ENCODE data around the gene USP36. TPM values are rescaled to one million over a fixed set of nuclear protein-coding genes. Genes with fewer than 3 reads are reported as not detected.
A peak's percentile ranks its signal among the peaks of the same experiment; 100 is the strongest.
"Not testable (repeated sequence)": the region's sequence is repeated elsewhere in the genome, so short reads cannot be mapped to it uniquely, and the experiment has no call there.

USP36 gene
- total RNA-seq, 2 experiments from 2014 or later: 47.2 to 144 TPM

- Histone ChIP-seq H3K9me2 (ENCODE audit: insufficient read depth, low read length) (no peaks in the 10 kb centered on the region), H3K4me3 (ENCODE audit: low read depth, low read length, poor library complexity, severe bottlenecking) (no peak overlapping the region), H3K27ac (ENCODE audit: low read depth, low read length, poor library complexity, severe bottlenecking) (no peak overlapping the region), H3K36me3 (ENCODE audit: insufficient read depth, low read length) (no peaks in the 10 kb centered on the region), H4K20me1 (ENCODE audit: insufficient read depth, low read length) (no peaks in the 10 kb centered on the region), H3K4me1 (ENCODE audit: insufficient read depth, low read length, poor library complexity, severe bottlenecking) (no peaks in the 10 kb centered on the region), H2AFZ (ENCODE audit: low read length) (no peak overlapping the region), H3K4me2 (ENCODE audit: low read length) (no peak overlapping the region), H3K79me2 (ENCODE audit: insufficient read depth, low read depth, low read length) (no peaks in the 10 kb centered on the region), H3K9me3 (ENCODE audit: low read length) (no peaks in the 10 kb centered on the region)
- BruUV-seq (replicated peaks): no TSS peak
- TF ChIP-seq CTCF (conservative IDR thresholded peaks at IDR 0.05; ENCODE audit: low read length) (no peak), EZH2phosphoT487 (IDR thresholded peaks at IDR 0.05; ENCODE audit: borderline replicate concordance, low read depth, low read length) (no peak)
- intact Hi-C loops (cut with micrococcal nuclease; ENCODE audit: unreplicated experiment): no loop called here
- ChIA-PET POLR2A (no interaction called here), CTCF (ENCODE audit: unreplicated experiment) (no interaction called here)
- no peak for DNase-seq (ENCODE audit: low spot score)
Measured at GRCh38 chr17:78868391-78868790, 27.8 kb upstream of the USP36 start.

- H3K9me2 ChIP-seq (ENCODE audit: insufficient read depth, low read length); H4K20me1 ChIP-seq (ENCODE audit: insufficient read depth, low read length); BruUV-seq (replicated peaks); POLR2A ChIA-PET; H3K4me1 ChIP-seq (ENCODE audit: insufficient read depth, low read length, poor library complexity, severe bottlenecking); H3K9me3 ChIP-seq (ENCODE audit: low read length); H3K79me2 ChIP-seq (ENCODE audit: insufficient read depth, low read depth, low read length); H3K36me3 ChIP-seq (ENCODE audit: insufficient read depth, low read length); H2AFZ ChIP-seq (ENCODE audit: low read length); DNase-seq (ENCODE audit: low spot score); H3K4me3 ChIP-seq (ENCODE audit: low read depth, low read length, poor library complexity, severe bottlenecking); intact Hi-C loops (cut with micrococcal nuclease; ENCODE audit: unreplicated experiment); H3K27ac ChIP-seq (ENCODE audit: low read depth, low read length, poor library complexity, severe bottlenecking); H3K4me2 ChIP-seq (ENCODE audit: low read length): not testable (repeated sequence)
- CTCF ChIA-PET (ENCODE audit: unreplicated experiment): interaction anchor here (0.5 kb wide), 1 partner anchor 86 kb away, joined by 3 read pairs; no protein-coding TSS in a partner anchor
Measured at GRCh38 chr17:78867046-78867445, 26.4 kb upstream of the USP36 start.

GRCh38 chr17:78865682-78866390, 25.2 kb upstream of the USP36 start:
- Histone ChIP-seq H3K9me2 (ENCODE audit: insufficient read depth, low read length) (no peaks in the 10 kb centered on the region), H3K4me1 (ENCODE audit: insufficient read depth, low read length, poor library complexity, severe bottlenecking) (no peaks in the 10 kb centered on the region), H3K9me3 (ENCODE audit: low read length) (no peaks in the 10 kb centered on the region), H3K4me2 (ENCODE audit: low read length) (no peak overlapping the region), H3K4me3 (ENCODE audit: low read depth, low read length, poor library complexity, severe bottlenecking) (no peak overlapping the region), H4K20me1 (ENCODE audit: insufficient read depth, low read length) (no peaks in the 10 kb centered on the region), H3K79me2 (ENCODE audit: insufficient read depth, low read depth, low read length) (no peaks in the 10 kb centered on the region), H3K36me3 (ENCODE audit: insufficient read depth, low read length) (no peaks in the 10 kb centered on the region), H3K27ac (ENCODE audit: low read depth, low read length, poor library complexity, severe bottlenecking) (no peak overlapping the region), H2AFZ (ENCODE audit: low read length) (no peak overlapping the region)
- POLR2A ChIA-PET: no interaction called here
- CTCF ChIA-PET (ENCODE audit: unreplicated experiment): interaction anchor here (0.6 to 1.3 kb wide), 3 partner anchors 20 to 106 kb away, joined by 3 to 4 read pairs (median 3); no protein-coding TSS in a partner anchor
- BruUV-seq (replicated peaks): no TSS peak
- DNase-seq (ENCODE audit: low spot score): peak; percentile 71
- intact Hi-C loops (cut with micrococcal nuclease; ENCODE audit: unreplicated experiment): loop anchor here (1.0 kb wide), 1 partner anchor 105 kb away; no protein-coding TSS in a partner anchor
- peak; percentile 96 for TF ChIP-seq CTCF (conservative IDR thresholded peaks at IDR 0.05; ENCODE audit: low read length)
- TF ChIP-seq EZH2phosphoT487 (IDR thresholded peaks at IDR 0.05; ENCODE audit: borderline replicate concordance, low read depth, low read length): no peak

Measured in OCI-LY7 (cell line).